GM12873 (cell line): ENCODE measurements around the gene CHKB.

Experiments
- TF ChIP-seq, protein P1 (sequence below): IDR thresholded peaks from 2 replicates; pipeline ENCODE4 v1.5.1; 2012; ENCODE audit warnings: low read depth, mild to moderate bottlenecking, moderate library complexity, low read length, control low read depth; ENCODE audit not compliant: insufficient read depth; ENCODE audit errors: missing control alignments

The CHKB gene

GRCh38 chr22:50605002-50605612 lies 22.5 kb upstream of the CHKB start:
- TF ChIP-seq, protein P1, sequence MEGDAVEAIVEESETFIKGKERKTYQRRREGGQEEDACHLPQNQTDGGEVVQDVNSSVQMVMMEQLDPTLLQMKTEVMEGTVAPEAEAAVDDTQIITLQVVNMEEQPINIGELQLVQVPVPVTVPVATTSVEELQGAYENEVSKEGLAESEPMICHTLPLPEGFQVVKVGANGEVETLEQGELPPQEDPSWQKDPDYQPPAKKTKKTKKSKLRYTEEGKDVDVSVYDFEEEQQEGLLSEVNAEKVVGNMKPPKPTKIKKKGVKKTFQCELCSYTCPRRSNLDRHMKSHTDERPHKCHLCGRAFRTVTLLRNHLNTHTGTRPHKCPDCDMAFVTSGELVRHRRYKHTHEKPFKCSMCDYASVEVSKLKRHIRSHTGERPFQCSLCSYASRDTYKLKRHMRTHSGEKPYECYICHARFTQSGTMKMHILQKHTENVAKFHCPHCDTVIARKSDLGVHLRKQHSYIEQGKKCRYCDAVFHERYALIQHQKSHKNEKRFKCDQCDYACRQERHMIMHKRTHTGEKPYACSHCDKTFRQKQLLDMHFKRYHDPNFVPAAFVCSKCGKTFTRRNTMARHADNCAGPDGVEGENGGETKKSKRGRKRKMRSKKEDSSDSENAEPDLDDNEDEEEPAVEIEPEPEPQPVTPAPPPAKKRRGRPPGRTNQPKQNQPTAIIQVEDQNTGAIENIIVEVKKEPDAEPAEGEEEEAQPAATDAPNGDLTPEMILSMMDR, result no peak

DNA sequence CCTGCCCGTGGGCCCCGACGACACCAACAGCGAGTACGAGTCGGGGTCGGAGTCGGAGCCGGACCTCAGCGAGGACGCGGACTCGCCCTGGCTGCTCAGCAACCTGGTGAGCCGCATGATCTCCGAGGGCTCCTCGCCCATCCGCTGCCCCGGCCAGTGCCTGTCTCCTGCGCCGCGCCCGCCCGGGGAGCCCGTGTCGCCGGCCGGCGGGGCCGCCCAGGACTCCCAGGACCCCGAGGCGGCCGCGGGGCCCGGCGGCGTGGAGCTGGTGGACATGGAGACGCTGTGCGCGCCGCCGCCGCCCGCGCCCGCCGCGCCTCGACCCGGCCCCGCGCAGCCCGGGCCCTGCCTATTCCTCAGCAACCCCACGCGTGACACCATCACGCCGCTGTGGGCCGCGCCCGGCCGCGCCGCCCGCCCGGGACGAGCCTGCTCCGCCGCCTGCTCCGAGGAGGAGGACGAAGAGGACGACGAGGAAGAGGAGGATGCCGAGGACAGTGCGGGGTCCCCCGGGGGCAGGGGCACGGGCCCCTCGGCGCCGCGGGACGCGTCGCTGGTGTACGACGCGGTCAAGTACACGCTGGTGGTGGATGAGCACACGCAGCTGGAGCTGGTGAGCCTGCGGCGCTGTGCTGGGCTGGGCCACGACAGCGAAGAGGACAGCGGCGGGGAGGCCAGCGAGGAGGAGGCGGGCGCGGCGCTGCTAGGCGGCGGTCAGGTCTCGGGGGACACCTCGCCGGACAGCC lies 21.8 kb upstream of the CHKB start:
- TF ChIP-seq, protein P1, result no peak

DNA sequence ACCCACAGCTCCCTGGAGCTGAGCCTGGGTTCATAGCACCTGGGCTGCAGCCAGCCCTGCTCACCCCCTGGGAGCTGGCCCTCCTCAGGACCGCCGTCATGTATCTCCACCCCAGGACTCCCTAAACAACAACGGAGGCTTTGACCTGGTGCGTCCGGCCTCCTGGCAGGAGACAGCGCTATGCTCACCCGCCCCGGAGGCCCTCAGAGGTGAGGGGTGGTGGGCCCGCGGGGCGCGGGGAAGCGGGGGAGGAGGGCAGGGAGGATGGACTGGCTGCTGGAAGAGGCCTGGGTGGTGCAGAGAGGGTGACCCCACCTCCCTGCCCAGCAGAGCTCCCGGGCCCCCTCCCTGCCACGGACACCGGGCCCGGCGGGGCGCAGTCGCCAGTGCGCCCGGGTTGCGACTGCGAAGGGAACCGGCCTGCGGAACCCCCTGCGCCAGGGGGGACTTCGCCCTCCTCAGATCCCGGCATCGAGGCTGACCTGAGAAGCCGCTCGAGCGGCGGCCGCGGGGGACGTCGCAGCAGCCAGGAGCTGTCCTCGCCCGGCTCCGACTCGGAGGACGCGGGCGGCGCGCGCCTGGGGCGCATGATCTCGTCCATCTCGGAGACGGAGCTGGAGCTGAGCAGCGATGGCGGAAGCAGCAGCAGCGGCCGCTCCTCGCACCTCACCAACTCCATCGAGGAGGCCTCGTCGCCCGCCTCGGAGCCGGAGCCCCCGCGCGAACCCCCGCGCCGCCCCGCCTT lies 21.0 kb upstream of the CHKB start:
- TF ChIP-seq, protein P1, result no peak

GRCh38 chr22:50602338-50602700 lies 19.7 kb upstream of the CHKB start:
- TF ChIP-seq, protein P1, result no peak

- TF ChIP-seq, protein P1, result no peak
Measured at GRCh38 chr22:50601669-50602337, 19.2 kb upstream of the CHKB start.

GRCh38 chr22:50600967-50601668 lies 18.5 kb upstream of the CHKB start:
- TF ChIP-seq, protein P1, result no peak

DNA sequence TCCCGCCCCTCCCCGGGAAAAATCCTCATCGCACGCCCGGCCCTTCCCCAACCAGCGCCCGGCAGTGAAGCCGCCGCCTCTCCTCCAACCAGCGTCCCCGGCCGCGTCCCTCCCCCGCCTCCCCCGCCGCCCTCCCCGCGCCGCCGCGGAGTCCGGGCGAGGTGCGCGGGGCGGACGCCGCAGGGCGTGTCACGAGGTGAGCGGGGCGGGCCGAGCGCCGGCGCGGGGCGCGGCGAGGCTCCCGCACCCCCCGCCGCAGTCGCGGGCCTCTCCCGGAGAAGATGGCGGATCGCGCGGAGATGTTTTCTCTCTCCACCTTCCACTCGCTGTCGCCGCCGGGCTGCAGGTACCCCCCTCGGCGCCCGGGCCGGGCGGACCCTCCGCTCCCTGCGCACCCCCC lies 17.9 kb upstream of the CHKB start, which contains the start of gene MAPK8IP2:
MAPK8IP2 (plus strand) TSS at position 256 of the 400 bp plus-strand sequence; CDS start at position 282, 26 bp downstream.
- TF ChIP-seq, protein P1, result no peak
